ENCODE data around the gene UBXN6. TPM values are rescaled to one million over a fixed set of nuclear protein-coding genes. Genes with fewer than 3 reads are reported as not detected.

UBXN6 gene
- polyA plus RNA-seq, 2 of the 4 experiments (the other 2 are of a cell fraction): 23.0 to 31.6 TPM

GRCh38 chr19:4492337-4493103 lies 34.9 kb upstream of the UBXN6 start:
- 100% methylated on average over 3 of the region's 3 CpGs for WGBS (ENCODE audit: missing lambda C conversion rate)

GRCh38 chr19:4491446-4491845 lies 33.9 kb upstream of the UBXN6 start:
- no peak for DNase-seq (ENCODE audit: low read depth in 1 of 2, low spot score in 1 of 2)
- no peak overlapping the region for H3K4me2 ChIP-seq
- ChIA-PET CTCF (interaction anchor here (0.6 kb wide), 1 partner anchor 108 kb away, joined by 5 read pairs; no protein-coding TSS in a partner anchor), POLR2A (no interaction called here)
- FAIRE-seq: no peak
- H3K9me3 ChIP-seq: no peaks in the 10 kb centered on the region
- no peak for TF ChIP-seq PHF8 (IDR thresholded peaks at IDR 0.05; ENCODE audit: borderline replicate concordance, low read depth)
- TF ChIP-seq ESRRA (IDR thresholded peaks at IDR 0.05; ENCODE audit: borderline replicate concordance, low read length): no peak
- no peak for TF ChIP-seq SREBF2 (IDR thresholded peaks at IDR 0.05)
- no peak for TF ChIP-seq RFX5 (IDR thresholded peaks at IDR 0.05)
- TF ChIP-seq HMGXB4 (CRISPR knock-in tag; IDR thresholded peaks at IDR 0.05; ENCODE audit: borderline replicate concordance): no peak
- TF ChIP-seq CHD2 (IDR thresholded peaks at IDR 0.05; ENCODE audit: low read length, partially characterized antibody): no peak
- TF ChIP-seq POLR2AphosphoS2 (conservative IDR thresholded peaks at IDR 0.05; ENCODE audit: low read length): no peak
- H3K27ac ChIP-seq: no peak overlapping the region
- H3K4me3 ChIP-seq: no peak overlapping the region
- WGBS (ENCODE audit: missing lambda C conversion rate): 98% methylated on average over 12 of the region's 21 CpGs
- H3K4me1 ChIP-seq: no peaks in the 10 kb centered on the region
- no peak for ATAC-seq

More at GRCh38 chr19:4492337-4493103, 34.9 kb upstream of the UBXN6 start:
- no peak overlapping the region for H3K4me3 ChIP-seq
- no peaks in the 10 kb centered on the region for H3K9me3 ChIP-seq
- CTCF ChIA-PET: no interaction called here
- H3K27ac ChIP-seq: no peak overlapping the region
- POLR2A ChIA-PET: no interaction called here
- DNase-seq (ENCODE audit: low read depth in 1 of 2, low spot score in 1 of 2): no peak
- no peak for FAIRE-seq
- no peaks in the 10 kb centered on the region for H3K4me1 ChIP-seq
- no peak for ATAC-seq
- H3K4me2 ChIP-seq: no peak overlapping the region
- TF ChIP-seq MAX (IDR thresholded peaks at IDR 0.05): no peak
- TF ChIP-seq NFE2L2 (conservative IDR thresholded peaks at IDR 0.05; ENCODE audit: low read length): no peak
- no peak for TF ChIP-seq FOSL2 (IDR thresholded peaks at IDR 0.05)
- no peak for TF ChIP-seq FOSL2 (CRISPR knock-in tag; IDR thresholded peaks at IDR 0.05)
- no peak for TF ChIP-seq HOXA7 (CRISPR knock-in tag; IDR thresholded peaks at IDR 0.05)
- no peak for TF ChIP-seq HDAC2 (IDR thresholded peaks at IDR 0.05)

GRCh38 chr19:4488496-4488895 lies 30.9 kb upstream of the UBXN6 start:
- 94% methylated on average over 14 of the region's 29 CpGs for WGBS (ENCODE audit: missing lambda C conversion rate)
- Histone ChIP-seq H3K4me2 (no peak overlapping the region), H3K27ac (no peak overlapping the region), H3K9me3 (no peaks in the 10 kb centered on the region), H3K4me1 (no peaks in the 10 kb centered on the region), H3K4me3 (no peak overlapping the region)
- ChIA-PET POLR2A (no interaction called here), CTCF (interaction anchor here (0.5 kb wide), 1 partner anchor 70 kb away, joined by 4 read pairs; no protein-coding TSS in a partner anchor)
- no peak for TF ChIP-seq JUNB (IDR thresholded peaks at IDR 0.05)
- TF ChIP-seq FOXS1 (CRISPR knock-in tag; IDR thresholded peaks at IDR 0.05): no peak
- TF ChIP-seq E2F6 (IDR thresholded peaks at IDR 0.05; ENCODE audit: borderline replicate concordance, low read depth): no peak
- no peak for TF ChIP-seq USF2 (IDR thresholded peaks at IDR 0.05)
- TF ChIP-seq EP300 (IDR thresholded peaks at IDR 0.05): no peak
- TF ChIP-seq HMGXB4 (CRISPR knock-in tag; IDR thresholded peaks at IDR 0.05; ENCODE audit: borderline replicate concordance): no peak
- no peak for TF ChIP-seq ZFP36 (IDR thresholded peaks at IDR 0.05; ENCODE audit: borderline replicate concordance, partially characterized antibody)
- no peak for TF ChIP-seq CTCF (IDR thresholded peaks at IDR 0.05)
- TF ChIP-seq ESRRA (IDR thresholded peaks at IDR 0.05; ENCODE audit: borderline replicate concordance, low read length): no peak
- DNase-seq (ENCODE audit: low read depth in 1 of 2, low spot score in 1 of 2) (no peak), FAIRE-seq (no peak), ATAC-seq (no peak)
